SK-N-SH (cell line): ENCODE data around the gene EOLA2. TPM values are rescaled to one million over a fixed set of nuclear protein-coding genes. Genes with fewer than 3 reads are reported as not detected.
"Not testable (repeated sequence)": the region's sequence is repeated elsewhere in the genome, so short reads cannot be mapped to it uniquely, and the experiment has no call there.

Experiments
- CTCF ChIA-PET: fragments of 300-600, 350-600 bp; formaldehyde crosslinking; extraction: SDS; loops from one replicate; lab custom pipeline; 2021; lab: Yijun Ruan, JAX
- POLR2A ChIA-PET: fragments of 350-600 bp; sonication (Branson Sonifier 250); formaldehyde crosslinking; extraction: SDS; loops from one replicate; lab custom pipeline; 2020; ENCODE audit warnings: antibody characterized with exemption, inconsistent platforms; lab: Yijun Ruan, JAX
- DNase-seq: peaks from one replicate; pipeline ENCODE4 v3.0.0; 2012
- H2AFZ ChIP-seq: fragments of 200-600 bp; sonication (generic); 2 replicates; pipeline ENCODE4 v1.8.1; 2016; ENCODE audit warnings: antibody characterized with exemption, mild to moderate bottlenecking, low read depth
- H3F3A ChIP-seq: fragments of 200-600 bp; sonication (generic); replicated peaks from 2 replicates; pipeline ENCODE3; 2016; ENCODE audit warnings: antibody characterized with exemption, mild to moderate bottlenecking; ENCODE audit not compliant: insufficient read depth
- H3K27ac ChIP-seq, 2 experiments: fragments of 200-500 bp in 1 of 2; fragments of 200-600 bp in 1 of 2; sonication (Bioruptor generic) in 1 of 2; sonication (generic), shearing (Covaris generic) in 1 of 2; 2 replicates each; pipeline versions ENCODE4 v1.5.1 to v1.6.1; 2014 to 2016; ENCODE audit warnings: low read depth in 2 of 2, inconsistent platforms in 1 of 2, low read length in 1 of 2, mild to moderate bottlenecking in 1 of 2, mixed read lengths in 1 of 2
- H3K27me3 ChIP-seq: fragments of 200-600 bp; sonication (generic), shearing (Covaris generic); 2 replicates; pipeline ENCODE4 v1.6.1; 2016; ENCODE audit warnings: mixed run types; ENCODE audit not compliant: insufficient read depth
- H3K36me3 ChIP-seq, 2 experiments: fragments of 200-500 bp in 1 of 2; fragments of 200-600 bp in 1 of 2; sonication (Bioruptor generic) in 1 of 2; sonication (generic) in 1 of 2; replicated peaks in 1 of 2; 2 replicates each; pipeline versions ENCODE3 to v1.5.1; 2014 to 2016; ENCODE audit warnings: low read length in 1 of 2, mild to moderate bottlenecking in 1 of 2; ENCODE audit not compliant: insufficient read depth in 2 of 2, control insufficient read depth in 1 of 2
- H3K4me1 ChIP-seq, 2 experiments: fragments of 200-500 bp in 1 of 2; fragments of 200-600 bp in 1 of 2; sonication (Bioruptor generic) in 1 of 2; sonication (generic), shearing (Covaris generic) in 1 of 2; 2 replicates each; pipeline versions ENCODE4 v1.5.1 to v1.6.1; 2014 to 2016; ENCODE audit warnings: low read depth in 1 of 2, low read length in 1 of 2, mixed run types in 1 of 2; ENCODE audit not compliant: insufficient read depth in 2 of 2, control insufficient read depth in 1 of 2
- H3K4me2 ChIP-seq: fragments of 200-600 bp; sonication (generic), shearing (Covaris generic); 2 replicates; pipeline ENCODE4 v1.6.1; 2017; ENCODE audit warnings: mixed run types
- H3K4me3 ChIP-seq, 2 experiments: fragments of 200-500 bp in 1 of 2; fragments of 200-600 bp in 1 of 2; sonication (Bioruptor generic) in 1 of 2; sonication (generic), shearing (Covaris generic) in 1 of 2; 2 replicates each; pipeline versions ENCODE4 v1.5.1 to v1.8.1; 2014 to 2016; ENCODE audit warnings: low read depth in 2 of 2, inconsistent platforms in 1 of 2, low read length in 1 of 2, mild to moderate bottlenecking in 1 of 2, mixed read lengths in 1 of 2, moderate library complexity in 1 of 2
- H3K79me2 ChIP-seq: fragments of 200-600 bp; sonication (generic); 2 replicates; pipeline ENCODE4 v1.8.1; 2017; ENCODE audit warnings: mild to moderate bottlenecking; ENCODE audit not compliant: insufficient read depth
- H3K9ac ChIP-seq: fragments of 200-600 bp; sonication (generic); 2 replicates; pipeline ENCODE4 v1.6.1; 2017; ENCODE audit warnings: mixed run types
- H3K9me2 ChIP-seq: fragments of 200-600 bp; sonication (generic); 2 replicates; pipeline ENCODE4 v1.6.1; 2017; ENCODE audit warnings: mixed run types
- H3K9me3 ChIP-seq: fragments of 200-600 bp; sonication (generic); 2 replicates; pipeline ENCODE4 v1.6.1; 2017; ENCODE audit warnings: mixed run types, mild to moderate bottlenecking, moderate library complexity
- H4K20me1 ChIP-seq: fragments of 200-600 bp; sonication (generic); 2 replicates; pipeline ENCODE4 v1.6.1; 2017; ENCODE audit warnings: mild to moderate bottlenecking, mixed run types; ENCODE audit not compliant: insufficient read depth
- CHD2 ChIP-seq: fragments of 150-350 bp; IDR thresholded peaks from 2 replicates; pipeline ENCODE4 v1.6.1; 2018; ENCODE audit warnings: low read length; ENCODE audit not compliant: partially characterized antibody
- ELF1 ChIP-seq: IDR thresholded peaks from 2 replicates; pipeline ENCODE4 v1.4.0; 2012
- EP300 ChIP-seq, 2 experiments: IDR thresholded peaks; 2 replicates each; pipeline versions ENCODE4 v1.4.0 to v1.6.1; 2012; ENCODE audit warnings: borderline replicate concordance in 1 of 2, low read depth in 1 of 2, low read length in 1 of 2
- EZH2phosphoT487 ChIP-seq: fragments of 200-600 bp; sonication (generic); IDR thresholded peaks from 2 replicates; pipeline ENCODE4 v1.6.1; 2017; ENCODE audit warnings: low read depth, mixed run types, mild to moderate bottlenecking, antibody characterized with exemption, moderate library complexity, borderline replicate concordance
- NFIC ChIP-seq: IDR thresholded peaks from 2 replicates; pipeline ENCODE4 v1.4.0; 2012; ENCODE audit warnings: borderline replicate concordance
- POLR2AphosphoS5 ChIP-seq: IDR thresholded peaks from 2 replicates; pipeline ENCODE4 v1.6.1; 2012; ENCODE audit warnings: low read depth, low read length
- SIN3A ChIP-seq: IDR thresholded peaks from 2 replicates; pipeline ENCODE4 v1.6.1; 2012; ENCODE audit warnings: low read depth, mild to moderate bottlenecking, low read length, moderate library complexity, borderline replicate concordance
- SMC3 ChIP-seq: IDR thresholded peaks from 2 replicates; pipeline ENCODE4 v1.6.1; 2012; ENCODE audit warnings: low read depth, low read length, improper control_type of control experiment
- TEAD4 ChIP-seq: IDR thresholded peaks from 2 replicates; pipeline ENCODE4 v1.4.0; 2012; ENCODE audit warnings: mild to moderate bottlenecking, borderline replicate concordance; ENCODE audit not compliant: insufficient read depth
- WGBS: methylation state at CpG from one replicate; pipeline ENCODE4 v1.1.6; 2017; ENCODE audit warnings: low lambda C conversion rate; 5-methylcytosine and 5-hydroxymethylcytosine counted together
- polyA plus RNA-seq, 3 experiments: library from polyadenylated mRNA; depleted of rRNA; stranded (reverse); fragments of >200 nt; gene quantifications; 2 replicates each; pipeline ENCODE4 v1.2.3, GENCODE V29; 2012
- TF ChIP-seq, protein P1 (sequence below): fragments of 200-600 bp; sonication (generic); IDR thresholded peaks from 2 replicates; pipeline ENCODE4 v1.6.1; 2017; ENCODE audit warnings: antibody characterized with exemption, mild to moderate bottlenecking, moderate library complexity
- TF ChIP-seq, protein P2 (sequence below): IDR thresholded peaks from 2 replicates; pipeline ENCODE4; 2012
- TF ChIP-seq, protein P3 (sequence below): fragments of 150-350 bp; IDR thresholded peaks from 2 replicates; pipeline ENCODE4 v1.6.1; 2016; ENCODE audit warnings: mild to moderate bottlenecking, low read depth, low read length

Gene EOLA2
- polyA plus RNA-seq, 1 of the 3 experiments (the other 2 are of a cell fraction) = 43.4 TPM

DNA sequence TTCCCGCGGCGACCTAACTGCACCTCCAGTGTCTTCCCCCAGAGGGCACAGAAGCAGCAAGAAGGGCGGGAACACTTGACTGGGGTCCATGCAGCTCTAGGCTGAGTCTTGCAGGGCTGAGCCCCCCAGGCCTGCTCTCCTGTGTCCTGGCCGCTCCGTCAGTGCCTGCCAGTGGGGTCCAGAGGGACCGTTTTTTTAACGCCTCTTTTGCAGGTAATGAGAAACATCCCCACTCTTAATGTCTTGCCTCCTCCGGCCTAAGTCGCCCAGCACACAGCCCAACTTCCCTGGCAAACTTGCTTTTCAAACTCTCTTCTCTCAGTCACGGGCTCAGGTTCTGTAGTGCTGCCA lies 2.4 kb upstream of the EOLA2 start:
- H3K36me3 ChIP-seq, H3K4me1 ChIP-seq, H3F3A ChIP-seq, H3K27ac ChIP-seq, H3K79me2 ChIP-seq, H3K27me3 ChIP-seq, CTCF ChIA-PET, H3K9ac ChIP-seq, DNase-seq, H2AFZ ChIP-seq, H3K9me2 ChIP-seq, H3K4me2 ChIP-seq, H3K9me3 ChIP-seq, H4K20me1 ChIP-seq: not testable (repeated sequence)
- POLR2A ChIA-PET = interaction anchor here (0.6 to 1.8 kb wide), 2 partner anchors 9 to 420 kb away, joined by 3 to 8 read pairs; no protein-coding TSS in a partner anchor
- TF ChIP-seq, protein P1, sequence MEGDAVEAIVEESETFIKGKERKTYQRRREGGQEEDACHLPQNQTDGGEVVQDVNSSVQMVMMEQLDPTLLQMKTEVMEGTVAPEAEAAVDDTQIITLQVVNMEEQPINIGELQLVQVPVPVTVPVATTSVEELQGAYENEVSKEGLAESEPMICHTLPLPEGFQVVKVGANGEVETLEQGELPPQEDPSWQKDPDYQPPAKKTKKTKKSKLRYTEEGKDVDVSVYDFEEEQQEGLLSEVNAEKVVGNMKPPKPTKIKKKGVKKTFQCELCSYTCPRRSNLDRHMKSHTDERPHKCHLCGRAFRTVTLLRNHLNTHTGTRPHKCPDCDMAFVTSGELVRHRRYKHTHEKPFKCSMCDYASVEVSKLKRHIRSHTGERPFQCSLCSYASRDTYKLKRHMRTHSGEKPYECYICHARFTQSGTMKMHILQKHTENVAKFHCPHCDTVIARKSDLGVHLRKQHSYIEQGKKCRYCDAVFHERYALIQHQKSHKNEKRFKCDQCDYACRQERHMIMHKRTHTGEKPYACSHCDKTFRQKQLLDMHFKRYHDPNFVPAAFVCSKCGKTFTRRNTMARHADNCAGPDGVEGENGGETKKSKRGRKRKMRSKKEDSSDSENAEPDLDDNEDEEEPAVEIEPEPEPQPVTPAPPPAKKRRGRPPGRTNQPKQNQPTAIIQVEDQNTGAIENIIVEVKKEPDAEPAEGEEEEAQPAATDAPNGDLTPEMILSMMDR = peak; percentile 54
- TF ChIP-seq SMC3 (peak; percentile 26; the same call in 1 of the 2 replicates), NFIC (0 out of 2 replicates have a peak, but pooled peaks have one; percentile 10)
- WGBS = 8% methylated on average over 2 of the region's 11 CpGs
- H3K4me3 ChIP-seq = peak overlapping the region in 1 of 2 experiments; percentile 25; a peak in 2 of 4 replicates

DNA sequence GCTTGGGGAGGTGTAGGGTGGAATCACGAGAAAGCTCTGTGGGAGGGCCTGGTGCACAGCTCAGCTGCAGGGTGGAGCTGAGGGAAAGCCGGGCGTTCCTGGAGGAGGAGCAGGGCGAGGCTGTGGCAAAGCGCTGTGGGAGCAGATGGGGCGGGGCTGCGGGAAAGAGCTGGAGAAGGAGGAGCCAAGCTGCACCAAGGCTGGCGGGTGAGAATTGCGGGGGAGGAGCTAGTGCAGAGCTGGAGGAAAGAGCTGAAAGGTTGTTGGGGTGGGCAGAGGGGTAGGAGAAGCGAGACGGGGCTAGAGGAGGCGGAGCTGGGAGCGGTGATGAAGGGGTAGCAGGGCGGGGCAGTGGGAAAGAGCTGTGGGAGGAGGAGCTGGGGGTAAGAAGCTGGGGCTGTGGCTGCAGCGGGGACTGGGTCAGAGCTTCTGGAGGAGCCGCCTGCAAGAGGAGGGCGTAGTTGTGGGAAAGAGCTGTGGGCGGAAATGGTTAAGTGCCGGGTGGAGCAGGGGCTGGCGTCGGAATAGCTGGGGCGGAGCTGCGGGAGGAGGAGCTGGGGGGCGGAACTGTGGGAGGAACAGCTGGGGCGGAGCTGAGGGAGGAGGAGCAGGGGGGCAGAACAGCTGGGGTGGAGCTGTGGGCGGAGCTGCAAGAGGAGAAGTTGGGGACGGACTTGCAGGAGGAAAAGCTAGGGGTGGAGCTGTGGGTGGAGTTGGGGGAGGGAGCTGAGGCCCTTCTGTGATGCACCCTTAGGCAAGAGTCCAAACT lies 1.8 kb upstream of the EOLA2 start:
- POLR2A ChIA-PET = interaction anchor here (0.6 to 1.8 kb wide), 2 partner anchors 9 to 421 kb away, joined by 3 to 8 read pairs; no protein-coding TSS in a partner anchor
- TF ChIP-seq POLR2AphosphoS5 (0 out of 2 replicates have a peak, but pooled peaks have one; percentile 39), TEAD4 (no peak), ELF1 (0 out of 2 replicates have a peak, but pooled peaks have one; percentile 7), SIN3A (peak; percentile 5; the same call in 1 of the 2 replicates), EP300 (IDR thresholded peaks at IDR 0.05; ENCODE audit: borderline replicate concordance in 1 of 2, low read depth in 1 of 2, low read length in 1 of 2) (peak; percentile 11 to 50; a peak in 2 of 4 replicates), CHD2 (peak; percentile 49), EZH2phosphoT487 (no peak)
- TF ChIP-seq, protein P2, sequence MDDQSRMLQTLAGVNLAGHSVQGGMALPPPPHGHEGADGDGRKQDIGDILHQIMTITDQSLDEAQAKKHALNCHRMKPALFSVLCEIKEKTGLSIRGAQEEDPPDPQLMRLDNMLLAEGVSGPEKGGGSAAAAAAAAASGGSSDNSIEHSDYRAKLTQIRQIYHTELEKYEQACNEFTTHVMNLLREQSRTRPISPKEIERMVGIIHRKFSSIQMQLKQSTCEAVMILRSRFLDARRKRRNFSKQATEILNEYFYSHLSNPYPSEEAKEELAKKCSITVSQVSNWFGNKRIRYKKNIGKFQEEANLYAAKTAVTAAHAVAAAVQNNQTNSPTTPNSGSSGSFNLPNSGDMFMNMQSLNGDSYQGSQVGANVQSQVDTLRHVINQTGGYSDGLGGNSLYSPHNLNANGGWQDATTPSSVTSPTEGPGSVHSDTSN = peak; percentile 54
- TF ChIP-seq, protein P3, sequence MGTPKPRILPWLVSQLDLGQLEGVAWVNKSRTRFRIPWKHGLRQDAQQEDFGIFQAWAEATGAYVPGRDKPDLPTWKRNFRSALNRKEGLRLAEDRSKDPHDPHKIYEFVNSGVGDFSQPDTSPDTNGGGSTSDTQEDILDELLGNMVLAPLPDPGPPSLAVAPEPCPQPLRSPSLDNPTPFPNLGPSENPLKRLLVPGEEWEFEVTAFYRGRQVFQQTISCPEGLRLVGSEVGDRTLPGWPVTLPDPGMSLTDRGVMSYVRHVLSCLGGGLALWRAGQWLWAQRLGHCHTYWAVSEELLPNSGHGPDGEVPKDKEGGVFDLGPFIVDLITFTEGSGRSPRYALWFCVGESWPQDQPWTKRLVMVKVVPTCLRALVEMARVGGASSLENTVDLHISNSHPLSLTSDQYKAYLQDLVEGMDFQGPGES = no peak
- TF ChIP-seq, all 33 proteins: peak for 6
- Histone ChIP-seq H3K4me2 (peak overlapping the region; percentile 67), H3K4me1 (peaks cover 0 to 5% of the 10 kb centered on the region in 2 experiments; a peak in 1 of 4 replicates), H2AFZ (no peak overlapping the region), H3K79me2 (peaks cover 10% of the 10 kb centered on the region; the same call in 1 of the 2 replicates), H3K9me2 (no peaks in the 10 kb centered on the region), H3K36me3 (no peaks in the 10 kb centered on the region), H3F3A (no peaks in the 10 kb centered on the region), H3K4me3 (peak overlapping the region; percentile 39 to 58), H3K9me3 (no peaks in the 10 kb centered on the region), H3K9ac (peak overlapping the region; percentile 85), H3K27me3 (no peaks in the 10 kb centered on the region; the same call in 1 of the 2 replicates), H4K20me1 (no peaks in the 10 kb centered on the region), H3K27ac (peak overlapping the region; percentile 41 to 95)
- WGBS = 15% methylated on average over 27 of the region's 27 CpGs
- CTCF ChIA-PET = no interaction called here
- peak; percentile 78 for DNase-seq
